BE2C (cell line): ENCODE data around the gene SLC28A1.
"Not testable (repeated sequence)": the region's sequence is repeated elsewhere in the genome, so short reads cannot be mapped to it uniquely, and the experiment has no call there.

ENCODE experiments used
- DNase-seq: peaks from one replicate; pipeline ENCODE4 v3.0.0-alpha.2; 2020
- H3K27me3 ChIP-seq: fragments of 250-450 bp; sonication (Bioruptor Pico); 2 replicates; pipeline ENCODE4 v1.5.1; 2020; ENCODE audit warnings: mild to moderate bottlenecking
- H3K36me3 ChIP-seq: fragments of 250-450 bp; sonication (Bioruptor Pico); 2 replicates; pipeline ENCODE4 v1.5.1; 2020; ENCODE audit warnings: mild to moderate bottlenecking
- H3K4me1 ChIP-seq: fragments of 250-450 bp; sonication (Bioruptor Pico); 2 replicates; pipeline ENCODE4 v1.5.1; 2020
- H3K4me3 ChIP-seq: 2 replicates; pipeline ENCODE4 v1.5.1; 2011; ENCODE audit warnings: low read depth, low read length
- H3K9me3 ChIP-seq: fragments of 250-450 bp; sonication (Bioruptor Pico); 2 replicates; pipeline ENCODE4 v1.5.1; 2020
- TF ChIP-seq, protein P1 (sequence below): IDR thresholded peaks from 2 replicates; pipeline ENCODE4 v1.5.1; 2012; ENCODE audit warnings: mild to moderate bottlenecking, low read depth, low read length

Gene SLC28A1

GRCh38 chr15:84840255-84840654 lies 44.2 kb upstream of the SLC28A1 start:
- Histone ChIP-seq H3K4me3 (no peak overlapping the region), H3K36me3 (no peaks in the 10 kb centered on the region), H3K27me3 (no peaks in the 10 kb centered on the region), H3K9me3 (no peaks in the 10 kb centered on the region), H3K4me1 (no peaks in the 10 kb centered on the region)
- TF ChIP-seq, protein P1, sequence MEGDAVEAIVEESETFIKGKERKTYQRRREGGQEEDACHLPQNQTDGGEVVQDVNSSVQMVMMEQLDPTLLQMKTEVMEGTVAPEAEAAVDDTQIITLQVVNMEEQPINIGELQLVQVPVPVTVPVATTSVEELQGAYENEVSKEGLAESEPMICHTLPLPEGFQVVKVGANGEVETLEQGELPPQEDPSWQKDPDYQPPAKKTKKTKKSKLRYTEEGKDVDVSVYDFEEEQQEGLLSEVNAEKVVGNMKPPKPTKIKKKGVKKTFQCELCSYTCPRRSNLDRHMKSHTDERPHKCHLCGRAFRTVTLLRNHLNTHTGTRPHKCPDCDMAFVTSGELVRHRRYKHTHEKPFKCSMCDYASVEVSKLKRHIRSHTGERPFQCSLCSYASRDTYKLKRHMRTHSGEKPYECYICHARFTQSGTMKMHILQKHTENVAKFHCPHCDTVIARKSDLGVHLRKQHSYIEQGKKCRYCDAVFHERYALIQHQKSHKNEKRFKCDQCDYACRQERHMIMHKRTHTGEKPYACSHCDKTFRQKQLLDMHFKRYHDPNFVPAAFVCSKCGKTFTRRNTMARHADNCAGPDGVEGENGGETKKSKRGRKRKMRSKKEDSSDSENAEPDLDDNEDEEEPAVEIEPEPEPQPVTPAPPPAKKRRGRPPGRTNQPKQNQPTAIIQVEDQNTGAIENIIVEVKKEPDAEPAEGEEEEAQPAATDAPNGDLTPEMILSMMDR, result no peak
- DNase-seq, result no peak

DNA sequence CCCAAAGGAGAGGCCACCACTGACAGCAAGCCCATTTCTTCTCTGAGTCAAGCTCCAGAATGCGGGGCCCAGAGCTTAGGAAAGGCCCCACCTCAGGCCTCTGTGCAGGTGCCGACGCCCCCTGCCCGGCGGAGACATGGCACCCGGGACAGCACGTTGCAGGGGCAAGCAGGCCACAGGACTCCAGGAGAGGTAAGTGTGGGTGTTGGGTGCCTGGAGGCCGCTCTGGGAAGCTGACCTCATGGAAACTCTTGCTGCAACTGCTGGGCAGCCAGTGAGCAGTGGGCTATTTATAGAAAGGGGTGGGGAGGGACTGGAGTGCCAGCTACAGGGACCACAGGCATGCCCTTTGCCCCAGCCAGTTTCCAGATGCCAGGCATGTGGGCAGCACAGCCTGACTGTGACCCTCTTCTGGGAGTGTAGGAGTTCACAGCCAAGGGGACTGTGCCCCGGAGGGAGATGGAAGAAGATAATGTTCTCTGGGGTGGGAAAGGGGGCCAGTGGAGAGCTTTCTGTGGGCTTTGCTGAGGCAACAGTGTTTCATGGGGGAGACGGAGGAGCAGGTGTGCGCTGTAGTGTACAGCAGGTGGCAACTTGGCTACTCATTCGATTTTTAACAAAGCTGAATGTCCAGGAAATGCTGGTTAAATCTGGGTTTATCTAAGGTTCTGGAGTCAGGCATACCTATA lies 43.6 kb upstream of the SLC28A1 start:
- H3K4me3 ChIP-seq, result no peak overlapping the region
- no peak for DNase-seq
- no peaks in the 10 kb centered on the region for H3K9me3 ChIP-seq
- H3K27me3 ChIP-seq, result no peaks in the 10 kb centered on the region
- H3K4me1 ChIP-seq, result no peaks in the 10 kb centered on the region
- TF ChIP-seq, protein P1, result no peak
- no peaks in the 10 kb centered on the region for H3K36me3 ChIP-seq

GRCh38 chr15:84842781-84843180 lies 41.7 kb upstream of the SLC28A1 start:
- H3K4me1 ChIP-seq, result no peaks in the 10 kb centered on the region
- no peaks in the 10 kb centered on the region for H3K27me3 ChIP-seq
- no peak for DNase-seq

DNA sequence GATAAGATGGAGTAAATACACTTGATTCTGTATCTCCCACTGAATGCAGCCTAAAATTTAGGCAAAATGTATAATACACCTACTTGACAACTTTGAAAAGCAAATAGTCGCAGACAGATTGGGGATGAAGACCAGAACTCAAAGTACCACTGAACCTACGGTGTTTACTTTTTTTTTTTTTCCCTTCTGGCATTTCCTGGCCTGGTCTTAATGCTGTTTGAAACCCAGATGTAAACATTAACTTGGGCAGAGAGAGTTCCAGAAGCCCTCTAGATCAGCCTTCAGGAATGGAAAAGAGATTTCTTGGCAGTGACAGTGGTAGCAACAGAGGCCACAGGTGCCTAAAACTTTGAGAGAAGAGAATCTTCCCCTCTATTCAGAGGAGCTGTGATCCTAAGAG lies 39.5 kb upstream of the SLC28A1 start:
- Histone ChIP-seq H3K9me3 (no peaks in the 10 kb centered on the region), H3K36me3 (no peaks in the 10 kb centered on the region), H3K27me3 (no peaks in the 10 kb centered on the region), H3K4me3 (no peak overlapping the region), H3K4me1 (no peaks in the 10 kb centered on the region)
- TF ChIP-seq, protein P1, result no peak
- DNase-seq, result no peak

More at GRCh38 chr15:84842781-84843180, 41.7 kb upstream of the SLC28A1 start:
- H3K36me3 ChIP-seq, result no peaks in the 10 kb centered on the region
- H3K9me3 ChIP-seq, result no peaks in the 10 kb centered on the region
- no peak overlapping the region for H3K4me3 ChIP-seq
- TF ChIP-seq, protein P1, result no peak

- H3K36me3 ChIP-seq, H3K4me1 ChIP-seq, H3K27me3 ChIP-seq, H3K4me3 ChIP-seq, H3K9me3 ChIP-seq: not testable (repeated sequence)
- TF ChIP-seq, protein P1, result peak; percentile 74
- DNase-seq, result peak; percentile 82
Observed at GRCh38 chr15:84845631-84846030, 38.8 kb upstream of the SLC28A1 start.

GRCh38 chr15:84846269-84846668 lies 38.2 kb upstream of the SLC28A1 start:
- Histone ChIP-seq H3K36me3 (no peaks in the 10 kb centered on the region), H3K9me3 (no peaks in the 10 kb centered on the region), H3K4me1 (no peaks in the 10 kb centered on the region), H3K27me3 (no peaks in the 10 kb centered on the region), H3K4me3 (no peak overlapping the region)
- DNase-seq, result no peak
- TF ChIP-seq, protein P1, result no peak
